B cell (primary cell): ENCODE results near the gene RDH11. TPM values are rescaled to one million over a fixed set of nuclear protein-coding genes. Genes with fewer than 3 reads are reported as not detected.
A peak's percentile ranks its signal among the peaks of the same experiment; 100 is the strongest.

Experiments
- ATAC-seq: fragments of 200-7000 bp; cut with Tn5 transposase; one replicate; pipeline ENCODE4 v1.10.0; 2021; ENCODE audit warnings: low read depth, mild to moderate bottlenecking, moderate number of reproducible peaks, moderate library complexity
- CTCF ChIA-PET: fragments of 350-600 bp; sonication (Branson Sonifier 250); formaldehyde crosslinking; loops from one replicate; lab custom pipeline; 2021; ENCODE audit warnings: antibody characterized with exemption, inconsistent platforms; lab: Charles Lee
- POLR2A ChIA-PET: fragments of 350-600 bp; sonication (Branson Sonifier 250); formaldehyde crosslinking; loops from one replicate; lab custom pipeline; 2021; ENCODE audit warnings: antibody characterized with exemption; lab: Charles Lee
- DNase-seq: peaks from one replicate; pipeline ENCODE4 v3.0.0; 2013
- H2AFZ ChIP-seq: 2 replicates; pipeline ENCODE4 v1.6.1; 2012; ENCODE audit warnings: mild to moderate bottlenecking, low read depth, low read length; ENCODE audit not compliant: insufficient read depth, poor library complexity, severe bottlenecking
- H3K27ac ChIP-seq, 2 donors: 1 replicate in 1 of 2; 2 replicates in 1 of 2; pipeline ENCODE4 v1.5.1; 2012 to 2013; ENCODE audit warnings: low read length in 2 of 2, mild to moderate bottlenecking in 2 of 2, moderate library complexity in 1 of 2
- H3K27me3 ChIP-seq, 4 experiments: fragments of 200-600 bp in 1 of 4; sonication (generic) in 1 of 4; replicated peaks in 1 of 4; 1 replicate in 2 of 4; 2 replicates in 2 of 4; pipeline versions ENCODE4 v1.6.1 to v1.7.0; 2013 to 2016; ENCODE audit warnings: low read length in 3 of 4, mild to moderate bottlenecking in 2 of 4, mixed read lengths in 1 of 4, moderate library complexity in 1 of 4; ENCODE audit not compliant: insufficient read depth in 4 of 4, control insufficient read depth in 3 of 4; ENCODE audit errors: control extremely low read depth in 1 of 4
- H3K36me3 ChIP-seq, 2 experiments: replicated peaks in 1 of 2; 1 replicate in 1 of 2; 2 replicates in 1 of 2; pipeline versions ENCODE4 v1.6.1 to v1.7.1; 2013; ENCODE audit warnings: low read length in 1 of 2; ENCODE audit not compliant: insufficient read depth in 2 of 2, control insufficient read depth in 1 of 2; ENCODE audit errors: control extremely low read depth in 1 of 2, extremely low read depth in 1 of 2
- H3K4me1 ChIP-seq, 2 donors: fragments of 200-600 bp in 1 of 2; sonication (generic) in 1 of 2; 1 replicate in 1 of 2; 2 replicates in 1 of 2; pipeline versions ENCODE4 v1.5.1 to v1.6.1; 2013 to 2017; ENCODE audit warnings: low read length in 2 of 2; ENCODE audit not compliant: control insufficient read depth in 2 of 2, insufficient read depth in 2 of 2
- H3K4me2 ChIP-seq: replicated peaks from 2 replicates; pipeline ENCODE3; 2012; ENCODE audit warnings: mild to moderate bottlenecking, low read depth, low read length; ENCODE audit not compliant: poor library complexity, severe bottlenecking
- H3K4me3 ChIP-seq, 5 experiments: fragments of 200-600 bp in 1 of 5; sonication (generic) in 1 of 5; 1 replicate in 3 of 5; 2 replicates in 2 of 5; pipeline versions ENCODE4 v1.5.1 to v1.7.0; 2011 to 2016; ENCODE audit warnings: low read length in 4 of 5, mild to moderate bottlenecking in 4 of 5, low read depth in 2 of 5, control low read depth in 1 of 5, moderate library complexity in 1 of 5; ENCODE audit not compliant: insufficient read depth in 1 of 5; ENCODE audit errors: control extremely low read depth in 1 of 5, extremely low read depth in 1 of 5
- H3K79me2 ChIP-seq: fragments of 200-600 bp; sonication (generic); one replicate; pipeline ENCODE4 v1.6.0; 2016; ENCODE audit warnings: low read length; ENCODE audit not compliant: control insufficient read depth, insufficient read depth
- H3K9ac ChIP-seq: fragments of 200-600 bp; sonication (generic); 2 replicates; pipeline ENCODE4 v1.6.1; 2017; ENCODE audit warnings: mild to moderate bottlenecking, low read length, moderate library complexity
- H3K9me3 ChIP-seq, 3 donors: one replicate each; pipeline versions ENCODE4 v1.6.1 to v1.7.1; 2013; ENCODE audit warnings: low read length in 2 of 3; ENCODE audit not compliant: control insufficient read depth in 2 of 3, insufficient read depth in 1 of 3; ENCODE audit errors: control extremely low read depth in 1 of 3
- H4K20me1 ChIP-seq: 2 replicates; pipeline ENCODE4 v1.6.0; 2012; ENCODE audit warnings: mild to moderate bottlenecking, low read length; ENCODE audit not compliant: insufficient read depth, control insufficient read depth, poor library complexity, severe bottlenecking
- H3K27ac Mint-ChIP-seq: one replicate; pipeline ENCODE4 v1.8.0; 2021; ENCODE audit warnings: mixed read lengths
- H3K27me3 Mint-ChIP-seq: one replicate; pipeline ENCODE4 v1.8.0; 2021; ENCODE audit warnings: mixed read lengths
- H3K4me1 Mint-ChIP-seq: one replicate; pipeline ENCODE4 v1.8.0; 2021; ENCODE audit warnings: mixed read lengths
- H3K4me3 Mint-ChIP-seq: one replicate; pipeline ENCODE4 v1.8.0; 2021; ENCODE audit warnings: mixed read lengths
- H3K9me3 Mint-ChIP-seq: one replicate; pipeline ENCODE4 v1.8.0; 2022; ENCODE audit warnings: mixed read lengths; ENCODE audit not compliant: insufficient read depth
- EZH2 ChIP-seq: IDR thresholded peaks from 2 replicates; pipeline ENCODE4 v1.6.1; 2012; ENCODE audit warnings: borderline replicate concordance, low read depth, mild to moderate bottlenecking, moderate library complexity, low read length; ENCODE audit not compliant: insufficient read depth, poor library complexity, severe bottlenecking
- WGBS: methylation state at CpG from one replicate; pipeline ENCODE4 v1.1.5; 2013; ENCODE audit warnings: missing lambda C conversion rate; ENCODE audit not compliant: insufficient coverage; 5-methylcytosine and 5-hydroxymethylcytosine counted together
- intact Hi-C: fragments of 100-400 bp; cut with micrococcal nuclease; formaldehyde crosslinking; loops from one replicate; pipeline ENCODE4 v1.10.0; 2022
- polyA plus RNA-seq: library from polyadenylated mRNA; depleted of rRNA; stranded (reverse); fragments of >200 nt; gene quantifications from 2 replicates; pipeline ENCODE4 v1.2.3, GENCODE V29; 2012
- total RNA-seq, 2 donors: library from RNA; stranded (reverse); fragments of 120-200 nt in 1 of 2; gene quantifications; 1 replicate in 1 of 2; 2 replicates in 1 of 2; pipeline versions ENCODE4 v1.2.3 to v1.2.4, GENCODE V29; 2013 to 2022
- TF ChIP-seq, protein P1 (sequence below): fragments of 200-600 bp; IDR thresholded peaks from one replicate; pipeline ENCODE4 v1.8.0; 2022; ENCODE audit warnings: antibody characterized with exemption, mild to moderate bottlenecking

Gene RDH11
- total and polyA plus RNA-seq, 2 donors (not counting 1 experiment from before 2014, with no cell fraction given) = 32.8 to 35.2 TPM

DNA sequence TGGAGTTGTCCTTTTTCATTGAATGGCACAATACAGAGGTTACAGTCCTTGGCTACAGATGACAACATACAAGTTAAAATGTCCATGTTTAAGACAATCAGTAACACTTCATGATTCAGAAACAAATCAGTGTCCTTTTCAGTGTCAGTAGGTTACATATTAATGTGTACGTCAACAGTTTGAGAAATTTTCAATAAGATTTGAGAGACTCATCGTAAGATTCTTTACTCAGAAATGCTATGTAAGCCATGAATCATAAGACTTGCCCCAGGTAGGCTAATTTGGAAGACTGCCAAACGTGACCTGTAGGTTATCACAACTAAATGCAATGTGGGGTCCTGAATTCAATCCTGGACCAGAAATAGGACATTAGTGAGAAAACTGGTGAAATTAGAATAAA, 9.6 kb upstream of the RDH11 start:
- Mint-ChIP-seq H3K27ac (no peak overlapping the region), H3K4me1 (peaks cover 4% of the 10 kb centered on the region), H3K9me3 (peaks cover 7% of the 10 kb centered on the region), H3K27me3 (peaks cover 8% of the 10 kb centered on the region), H3K4me3 (no peak overlapping the region)
- H3K27me3 ChIP-seq = no peaks in the 10 kb centered on the region
- H2AFZ ChIP-seq = no peak overlapping the region
- TF ChIP-seq EZH2 = no peak
- TF ChIP-seq, protein P1, sequence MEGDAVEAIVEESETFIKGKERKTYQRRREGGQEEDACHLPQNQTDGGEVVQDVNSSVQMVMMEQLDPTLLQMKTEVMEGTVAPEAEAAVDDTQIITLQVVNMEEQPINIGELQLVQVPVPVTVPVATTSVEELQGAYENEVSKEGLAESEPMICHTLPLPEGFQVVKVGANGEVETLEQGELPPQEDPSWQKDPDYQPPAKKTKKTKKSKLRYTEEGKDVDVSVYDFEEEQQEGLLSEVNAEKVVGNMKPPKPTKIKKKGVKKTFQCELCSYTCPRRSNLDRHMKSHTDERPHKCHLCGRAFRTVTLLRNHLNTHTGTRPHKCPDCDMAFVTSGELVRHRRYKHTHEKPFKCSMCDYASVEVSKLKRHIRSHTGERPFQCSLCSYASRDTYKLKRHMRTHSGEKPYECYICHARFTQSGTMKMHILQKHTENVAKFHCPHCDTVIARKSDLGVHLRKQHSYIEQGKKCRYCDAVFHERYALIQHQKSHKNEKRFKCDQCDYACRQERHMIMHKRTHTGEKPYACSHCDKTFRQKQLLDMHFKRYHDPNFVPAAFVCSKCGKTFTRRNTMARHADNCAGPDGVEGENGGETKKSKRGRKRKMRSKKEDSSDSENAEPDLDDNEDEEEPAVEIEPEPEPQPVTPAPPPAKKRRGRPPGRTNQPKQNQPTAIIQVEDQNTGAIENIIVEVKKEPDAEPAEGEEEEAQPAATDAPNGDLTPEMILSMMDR = no peak
- H3K4me1 ChIP-seq = peaks cover 2% of the 10 kb centered on the region in 2 donors
- H4K20me1 ChIP-seq = no peaks in the 10 kb centered on the region
- H3K4me2 ChIP-seq = no peak overlapping the region
- POLR2A ChIA-PET = no interaction called here
- H3K27ac ChIP-seq = no peak overlapping the region
- ATAC-seq (no peak), DNase-seq (no peak)
- H3K4me3 ChIP-seq = no peak overlapping the region
- intact Hi-C loops = loop anchor here (2.0 to 10.0 kb wide), 2 partner anchors 38 to 540 kb away; no protein-coding TSS in a partner anchor
- peaks cover 1 to 13% (median 4%) of the 10 kb centered on the region in 3 donors for H3K9me3 ChIP-seq
- H3K36me3 ChIP-seq = no peaks in the 10 kb centered on the region
- CTCF ChIA-PET = interaction anchor here (1.0 to 12.2 kb wide), 27 partner anchors 7 to 1345 kb away, joined by 3 to 392 read pairs (median 6); partner anchors contain the start of genes PIGH and RDH11
- no peak overlapping the region for H3K9ac ChIP-seq
- no CpG with 5 or more reads among the region's 3 CpGs for WGBS
- no peaks in the 10 kb centered on the region for H3K79me2 ChIP-seq

DNA sequence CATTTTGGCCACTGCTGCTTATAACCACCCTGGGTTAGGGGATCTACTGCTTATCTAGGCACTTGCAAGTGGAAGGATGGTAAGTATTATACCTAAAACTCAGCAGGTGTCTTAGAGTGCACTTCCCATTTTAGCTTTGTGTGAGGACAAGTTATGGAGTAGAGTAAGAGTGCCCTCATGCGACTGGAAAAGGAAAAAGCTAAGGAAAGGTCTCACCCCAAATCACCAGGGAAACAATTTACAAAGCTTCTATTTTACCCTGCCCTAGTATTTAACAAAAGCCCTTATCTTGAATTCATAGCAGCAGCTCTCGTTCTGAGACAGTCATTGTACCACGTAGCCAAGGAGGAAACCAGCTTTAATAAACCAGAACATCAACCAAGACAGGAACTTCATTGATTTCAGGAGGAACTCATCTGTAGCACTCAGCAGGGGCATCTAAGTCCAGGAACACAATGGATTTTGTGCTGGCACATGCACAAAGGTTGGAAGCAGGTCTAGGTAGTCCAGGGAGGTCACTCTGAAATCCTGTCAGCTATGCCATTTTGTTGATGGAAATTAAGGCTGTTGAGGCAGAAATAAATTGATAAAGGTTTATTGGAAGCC, 9.0 kb upstream of the RDH11 start:
- H3K27ac Mint-ChIP-seq = no peak overlapping the region
- no peaks in the 10 kb centered on the region for H4K20me1 ChIP-seq
- peaks cover 8% of the 10 kb centered on the region for H3K27me3 Mint-ChIP-seq
- H3K4me1 Mint-ChIP-seq = peaks cover 4% of the 10 kb centered on the region
- no peak overlapping the region for H3K9ac ChIP-seq
- DNase-seq = peak; percentile 77
- no peak overlapping the region for H3K4me3 Mint-ChIP-seq
- H3K27ac ChIP-seq = no peak overlapping the region
- CTCF ChIA-PET = interaction anchor here (0.5 to 12.2 kb wide), 43 partner anchors 8 to 1534 kb away, joined by 3 to 392 read pairs (median 4); partner anchors contain the start of genes ATP6V1D, EIF2S1, PIGH and RDH11
- POLR2A ChIA-PET = no interaction called here
- 0% methylated on average over 2 of the region's 3 CpGs for WGBS
- peak; percentile 78 for ATAC-seq
- H2AFZ ChIP-seq = peak overlapping the region; percentile 13
- H3K27me3 ChIP-seq = no peaks in the 10 kb centered on the region
- H3K9me3 ChIP-seq = peaks cover under 1 to 8% (median 4%) of the 10 kb centered on the region in 3 donors
- intact Hi-C loops = loop anchor here (1.0 to 10.0 kb wide), 6 partner anchors 9 to 540 kb away; partner anchors contain the start of gene RDH11
- H3K79me2 ChIP-seq = no peaks in the 10 kb centered on the region
- no peak overlapping the region for H3K4me2 ChIP-seq
- H3K4me1 ChIP-seq = peaks cover 2% of the 10 kb centered on the region in 2 donors
- H3K9me3 Mint-ChIP-seq = peaks cover 1% of the 10 kb centered on the region
- TF ChIP-seq EZH2 = no peak
- TF ChIP-seq, protein P1 = peak; percentile 72
- H3K36me3 ChIP-seq = no peaks in the 10 kb centered on the region
- H3K4me3 ChIP-seq = no peak overlapping the region
